Endometrium (tissue), 2 donors: ENCODE measurements around the gene ST6GAL1.
"Not testable (repeated sequence)": the region's sequence is repeated elsewhere in the genome, so short reads cannot be mapped to it uniquely, and the experiment has no call there.

Source experiments
- FAIRE-seq: peaks from 2 replicates; lab custom pipeline; 2012; peaks lifted over from hg19 to GRCh38; lab: Jason Lieb, UNC
- donor health status: control.
- donor health status: control.

Gene ST6GAL1

GRCh38 chr3:187021748-187022402 lies 91.5 kb downstream of the ST6GAL1 start:
- FAIRE-seq: no peak

GRCh38 chr3:187022403-187023029 lies 92.2 kb downstream of the ST6GAL1 start:
- FAIRE-seq: no peak

- FAIRE-seq: not testable (repeated sequence)
Observed at GRCh38 chr3:187023340-187023739, 93.0 kb downstream of the ST6GAL1 start.

- FAIRE-seq: no peak
Observed at GRCh38 chr3:187024536-187025226, 94.4 kb downstream of the ST6GAL1 start.

GRCh38 chr3:187025254-187025655 lies 94.9 kb downstream of the ST6GAL1 start:
- FAIRE-seq: no peak

GRCh38 chr3:187025656-187026316 lies 95.5 kb downstream of the ST6GAL1 start:
- no peak for FAIRE-seq

GRCh38 chr3:187026317-187026670 lies 96.0 kb downstream of the ST6GAL1 start:
- no peak for FAIRE-seq

GRCh38 chr3:187027531-187028278 lies 97.4 kb downstream of the ST6GAL1 start:
- FAIRE-seq: no peak

- no peak for FAIRE-seq
Observed at GRCh38 chr3:187031934-187032333, 101.6 kb downstream of the ST6GAL1 start.

GRCh38 chr3:187036394-187036793 lies 106.1 kb downstream of the ST6GAL1 start:
- no peak for FAIRE-seq

GRCh38 chr3:187039100-187039722 lies 108.9 kb downstream of the ST6GAL1 start:
- FAIRE-seq: no peak

- FAIRE-seq: no peak
Observed at GRCh38 chr3:187039723-187040414, 109.5 kb downstream of the ST6GAL1 start.

- no peak for FAIRE-seq
Observed at GRCh38 chr3:187040516-187041361, 110.4 kb downstream of the ST6GAL1 start.

- FAIRE-seq: no peak
Observed at GRCh38 chr3:187041362-187042307, 111.3 kb downstream of the ST6GAL1 start.

GRCh38 chr3:187042346-187042745 lies 112.0 kb downstream of the ST6GAL1 start:
- FAIRE-seq: no peak

- FAIRE-seq: no peak
Observed at GRCh38 chr3:187042874-187043458, 112.6 kb downstream of the ST6GAL1 start.

GRCh38 chr3:187044206-187044605 lies 113.9 kb downstream of the ST6GAL1 start:
- FAIRE-seq: no peak

GRCh38 chr3:187044867-187045552 lies 114.7 kb downstream of the ST6GAL1 start:
- no peak for FAIRE-seq
